Measurements from ENCODE around the gene IFT20.
"Not testable (repeated sequence)": the region's sequence is repeated elsewhere in the genome, so short reads cannot be mapped to it uniquely, and the experiment has no call there.

Gene IFT20

DNA sequence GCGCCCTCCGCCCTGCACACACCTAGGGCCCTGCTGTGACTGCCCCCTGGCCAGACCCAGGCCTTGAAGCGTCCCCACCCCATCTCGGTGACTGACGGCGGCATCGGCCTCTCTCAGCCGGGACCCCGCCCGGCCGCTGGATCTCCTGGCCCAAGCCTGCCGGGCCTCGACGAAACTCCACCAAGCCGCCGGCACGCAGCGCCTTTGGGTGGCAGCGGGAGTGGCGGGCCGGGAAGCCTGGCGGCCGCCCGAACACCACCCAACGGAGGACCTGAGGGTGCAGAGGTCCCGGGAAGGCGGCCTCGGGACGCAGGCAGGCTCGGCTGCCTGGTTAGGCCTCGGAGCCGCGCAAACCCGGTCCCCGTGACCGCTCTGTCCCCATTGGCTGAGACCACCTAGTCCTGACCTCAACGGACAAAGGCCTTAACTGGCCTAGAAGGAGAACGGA is 28.3 kb downstream of the IFT20 start:
- Histone ChIP-seq H3K79me2 (ENCODE audit: insufficient read depth, low read depth) (no peaks in the 10 kb centered on the region), H3K36me3 (ENCODE audit: insufficient read depth) (no peaks in the 10 kb centered on the region), H3K4me1 (ENCODE audit: low read depth, poor library complexity, severe bottlenecking) (no peaks in the 10 kb centered on the region), H2AFZ (ENCODE audit: low read depth) (no peak overlapping the region), H3K4me3 (IDR thresholded peaks at IDR 0.05; ENCODE audit: insufficient read depth, low read depth, low read length) (no peak overlapping the region), H4K20me1 (ENCODE audit: insufficient read depth) (no peaks in the 10 kb centered on the region), H3K27me3 (ENCODE audit: insufficient read depth, low read depth) (no peaks in the 10 kb centered on the region), H3K4me2 (no peak overlapping the region), H3K27ac (no peak overlapping the region), H3K9ac (no peak overlapping the region)
- TF ChIP-seq, protein P1, sequence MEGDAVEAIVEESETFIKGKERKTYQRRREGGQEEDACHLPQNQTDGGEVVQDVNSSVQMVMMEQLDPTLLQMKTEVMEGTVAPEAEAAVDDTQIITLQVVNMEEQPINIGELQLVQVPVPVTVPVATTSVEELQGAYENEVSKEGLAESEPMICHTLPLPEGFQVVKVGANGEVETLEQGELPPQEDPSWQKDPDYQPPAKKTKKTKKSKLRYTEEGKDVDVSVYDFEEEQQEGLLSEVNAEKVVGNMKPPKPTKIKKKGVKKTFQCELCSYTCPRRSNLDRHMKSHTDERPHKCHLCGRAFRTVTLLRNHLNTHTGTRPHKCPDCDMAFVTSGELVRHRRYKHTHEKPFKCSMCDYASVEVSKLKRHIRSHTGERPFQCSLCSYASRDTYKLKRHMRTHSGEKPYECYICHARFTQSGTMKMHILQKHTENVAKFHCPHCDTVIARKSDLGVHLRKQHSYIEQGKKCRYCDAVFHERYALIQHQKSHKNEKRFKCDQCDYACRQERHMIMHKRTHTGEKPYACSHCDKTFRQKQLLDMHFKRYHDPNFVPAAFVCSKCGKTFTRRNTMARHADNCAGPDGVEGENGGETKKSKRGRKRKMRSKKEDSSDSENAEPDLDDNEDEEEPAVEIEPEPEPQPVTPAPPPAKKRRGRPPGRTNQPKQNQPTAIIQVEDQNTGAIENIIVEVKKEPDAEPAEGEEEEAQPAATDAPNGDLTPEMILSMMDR (conservative IDR thresholded peaks at IDR 0.05; ENCODE audit: low read depth, low read length) = no peak

GRCh38 chr17:28298449-28298848 is 36.8 kb downstream of the IFT20 start:
- Histone ChIP-seq H4K20me1 (ENCODE audit: insufficient read depth) (no peaks in the 10 kb centered on the region), H3K36me3 (ENCODE audit: insufficient read depth) (no peaks in the 10 kb centered on the region), H3K27ac (no peak overlapping the region), H3K4me2 (no peak overlapping the region), H3K4me1 (ENCODE audit: low read depth, poor library complexity, severe bottlenecking) (peaks cover 14% of the 10 kb centered on the region), H2AFZ (ENCODE audit: low read depth) (no peak overlapping the region), H3K27me3 (ENCODE audit: insufficient read depth, low read depth) (no peaks in the 10 kb centered on the region), H3K4me3 (IDR thresholded peaks at IDR 0.05; ENCODE audit: insufficient read depth, low read depth, low read length) (no peak overlapping the region), H3K79me2 (ENCODE audit: insufficient read depth, low read depth) (no peaks in the 10 kb centered on the region), H3K9ac (no peak overlapping the region)
- TF ChIP-seq, protein P1 (conservative IDR thresholded peaks at IDR 0.05; ENCODE audit: low read depth, low read length) = no peak

DNA sequence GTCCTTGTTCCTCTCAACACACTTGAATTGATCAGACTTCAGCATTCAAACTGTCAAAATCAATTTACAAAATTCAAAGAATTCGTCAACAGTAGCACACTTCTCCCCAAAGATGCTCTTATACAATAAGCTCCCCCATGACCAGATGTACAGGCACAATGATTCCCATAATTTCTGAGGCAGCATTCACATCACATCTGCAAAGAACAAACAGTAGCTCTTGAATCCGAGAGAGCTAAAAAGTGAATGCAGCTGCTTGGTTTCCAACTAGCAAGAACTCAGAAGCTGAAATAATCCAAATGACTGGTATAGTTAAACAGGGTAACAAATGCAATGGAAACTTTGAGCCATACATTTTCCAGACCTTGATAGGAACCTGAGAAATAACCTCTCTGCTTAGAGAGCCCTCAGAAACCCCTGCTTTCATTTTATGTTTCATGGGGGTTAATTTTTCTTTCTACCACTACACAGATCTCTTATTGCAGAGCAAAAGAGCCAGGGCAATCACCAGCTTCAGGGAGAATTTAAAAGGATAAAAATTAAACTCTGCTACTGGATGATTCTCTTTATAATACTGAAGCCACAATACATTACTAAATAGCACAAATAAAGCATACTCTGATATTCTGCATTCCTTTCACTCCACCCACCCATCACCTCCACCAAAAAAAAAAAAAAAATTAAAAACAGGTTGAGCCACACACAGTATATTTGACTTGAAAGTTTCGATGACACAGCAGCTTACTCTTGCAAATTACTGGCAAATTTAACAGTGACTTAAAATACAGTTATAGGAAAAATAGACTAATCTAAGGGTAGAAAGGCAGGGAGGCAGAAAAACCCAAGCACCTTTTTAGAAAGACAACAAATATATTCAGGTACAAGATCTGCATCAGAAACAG is 39.3 kb downstream of the IFT20 start:
- no peak overlapping the region for H3K9ac ChIP-seq
- H3K27ac ChIP-seq = peak overlapping the region; percentile 21; the same call in 1 of the 2 replicates
- H2AFZ ChIP-seq (ENCODE audit: low read depth) = no peak overlapping the region
- peak overlapping the region; percentile 40 for H3K4me2 ChIP-seq
- H3K4me1 ChIP-seq (ENCODE audit: low read depth, poor library complexity, severe bottlenecking) = peaks cover 14% of the 10 kb centered on the region
- no peaks in the 10 kb centered on the region for H3K27me3 ChIP-seq (ENCODE audit: insufficient read depth, low read depth)
- H3K36me3 ChIP-seq (ENCODE audit: insufficient read depth) = no peaks in the 10 kb centered on the region
- H3K79me2 ChIP-seq (ENCODE audit: insufficient read depth, low read depth) = no peaks in the 10 kb centered on the region
- H3K4me3 ChIP-seq (IDR thresholded peaks at IDR 0.05; ENCODE audit: insufficient read depth, low read depth, low read length) = no peak overlapping the region
- TF ChIP-seq, protein P1 (conservative IDR thresholded peaks at IDR 0.05; ENCODE audit: low read depth, low read length) = no peak
- no peaks in the 10 kb centered on the region for H4K20me1 ChIP-seq (ENCODE audit: insufficient read depth)

GRCh38 chr17:28293994-28294393 is 41.3 kb downstream of the IFT20 start:
- H3K4me3 ChIP-seq (IDR thresholded peaks at IDR 0.05; ENCODE audit: insufficient read depth, low read depth, low read length) = no peak overlapping the region
- H3K4me2 ChIP-seq = no peak overlapping the region
- H4K20me1 ChIP-seq (ENCODE audit: insufficient read depth) = no peaks in the 10 kb centered on the region
- TF ChIP-seq, protein P1 (conservative IDR thresholded peaks at IDR 0.05; ENCODE audit: low read depth, low read length) = no peak
- no peaks in the 10 kb centered on the region for H3K36me3 ChIP-seq (ENCODE audit: insufficient read depth)
- H3K79me2 ChIP-seq (ENCODE audit: insufficient read depth, low read depth) = no peaks in the 10 kb centered on the region
- H3K27ac ChIP-seq = no peak overlapping the region
- no peaks in the 10 kb centered on the region for H3K27me3 ChIP-seq (ENCODE audit: insufficient read depth, low read depth)
- peaks cover 14% of the 10 kb centered on the region for H3K4me1 ChIP-seq (ENCODE audit: low read depth, poor library complexity, severe bottlenecking)
- no peak overlapping the region for H3K9ac ChIP-seq
- H2AFZ ChIP-seq (ENCODE audit: low read depth) = no peak overlapping the region

DNA sequence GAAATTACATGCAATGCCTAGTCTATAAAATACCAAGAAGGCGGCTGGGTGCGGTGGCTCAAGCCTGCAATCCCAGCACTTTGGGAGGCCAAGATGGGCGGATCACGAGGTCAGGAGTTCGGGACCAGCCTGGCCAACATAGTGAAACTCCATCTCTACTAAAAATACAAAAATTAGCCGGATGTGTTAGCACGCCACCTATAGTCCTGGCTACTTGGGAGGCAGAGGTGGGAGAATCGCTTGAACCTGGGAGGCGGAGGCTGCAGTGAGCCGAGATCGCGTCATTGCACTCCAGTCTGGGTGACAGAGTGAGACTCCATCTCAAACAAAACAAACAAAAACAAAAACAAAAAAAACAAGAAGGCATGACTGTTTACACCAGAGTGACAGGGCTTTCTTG is 42.4 kb downstream of the IFT20 start:
- H3K36me3 ChIP-seq (ENCODE audit: insufficient read depth); H2AFZ ChIP-seq (ENCODE audit: low read depth): not testable (repeated sequence)

More for the DNA sequence above, 42.4 kb downstream of the IFT20 start:
- H3K4me2 ChIP-seq; H3K9ac ChIP-seq; H4K20me1 ChIP-seq (ENCODE audit: insufficient read depth); H3K27me3 ChIP-seq (ENCODE audit: insufficient read depth, low read depth); H3K4me3 ChIP-seq (IDR thresholded peaks at IDR 0.05; ENCODE audit: insufficient read depth, low read depth, low read length); H3K27ac ChIP-seq; H3K79me2 ChIP-seq (ENCODE audit: insufficient read depth, low read depth): not testable (repeated sequence)
- H3K4me1 ChIP-seq (ENCODE audit: low read depth, poor library complexity, severe bottlenecking) = peaks cover 14% of the 10 kb centered on the region
